GM19455 (cell line): Measurements from ENCODE around the gene SKAP1.
"Not testable (repeated sequence)": the region's sequence is repeated elsewhere in the genome, so short reads cannot be mapped to it uniquely, and the experiment has no call there.

Experiments used
- ATAC-seq: cut with Tn5 transposase; IDR thresholded peaks from one replicate; pipeline ENCODE4 v1.9.1; 2021; ENCODE audit not compliant: unreplicated experiment

The SKAP1 gene

GRCh38 chr17:48373883-48374282 lies 56.1 kb downstream of the SKAP1 start:
- no peak for ATAC-seq

DNA sequence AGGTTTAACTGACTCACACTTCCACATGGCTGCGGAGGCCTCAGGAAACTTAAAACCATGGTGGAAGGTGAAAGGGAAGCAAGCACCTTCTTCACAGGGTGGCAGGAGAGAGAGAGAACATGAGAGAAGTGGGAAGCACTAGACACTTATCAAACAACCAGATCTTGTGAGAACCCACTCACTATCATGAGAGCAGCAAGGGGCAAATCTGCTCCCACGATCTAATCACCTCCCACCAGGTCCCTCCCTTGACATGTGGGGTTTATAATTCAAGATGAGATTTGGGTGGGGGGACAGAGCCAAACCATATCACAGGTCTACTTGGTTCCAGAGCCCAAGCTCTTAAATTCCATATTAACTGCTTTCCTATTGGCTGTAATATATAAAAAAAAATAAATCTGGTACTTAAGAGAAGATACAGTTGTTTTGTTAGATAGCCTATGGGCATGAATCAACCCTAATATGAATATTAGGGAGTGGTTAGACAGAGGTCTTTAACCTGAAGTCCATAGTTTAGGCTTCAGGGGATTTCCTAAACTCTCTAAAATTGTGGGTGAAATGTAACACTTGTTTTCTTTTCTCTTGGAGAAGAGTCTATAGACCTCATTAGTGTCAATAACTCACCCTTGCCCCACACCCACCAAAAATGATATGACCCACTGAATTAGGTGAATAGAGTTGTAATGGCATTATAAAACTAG lies 56.7 kb downstream of the SKAP1 start:
- no peak for ATAC-seq

DNA sequence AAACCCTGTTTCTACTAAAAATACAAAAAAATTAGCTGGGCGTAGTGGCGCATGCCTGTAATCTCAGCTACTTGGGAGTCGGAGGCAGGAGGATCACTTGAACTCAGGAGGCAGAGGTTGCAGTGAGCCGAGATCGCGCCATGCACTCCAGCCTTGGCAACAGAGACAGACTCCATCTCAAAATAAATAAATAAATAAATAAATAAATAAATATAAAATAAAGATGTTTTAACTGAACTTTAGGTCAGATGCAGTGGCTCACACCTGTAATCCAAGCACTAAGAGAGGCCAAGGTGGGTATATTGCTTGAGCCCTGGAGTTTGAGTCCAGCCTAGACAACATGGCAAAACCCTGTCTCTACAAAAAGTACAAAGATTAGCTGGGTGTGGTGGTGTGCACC lies 61.0 kb downstream of the SKAP1 start:
- ATAC-seq = not testable (repeated sequence)

DNA sequence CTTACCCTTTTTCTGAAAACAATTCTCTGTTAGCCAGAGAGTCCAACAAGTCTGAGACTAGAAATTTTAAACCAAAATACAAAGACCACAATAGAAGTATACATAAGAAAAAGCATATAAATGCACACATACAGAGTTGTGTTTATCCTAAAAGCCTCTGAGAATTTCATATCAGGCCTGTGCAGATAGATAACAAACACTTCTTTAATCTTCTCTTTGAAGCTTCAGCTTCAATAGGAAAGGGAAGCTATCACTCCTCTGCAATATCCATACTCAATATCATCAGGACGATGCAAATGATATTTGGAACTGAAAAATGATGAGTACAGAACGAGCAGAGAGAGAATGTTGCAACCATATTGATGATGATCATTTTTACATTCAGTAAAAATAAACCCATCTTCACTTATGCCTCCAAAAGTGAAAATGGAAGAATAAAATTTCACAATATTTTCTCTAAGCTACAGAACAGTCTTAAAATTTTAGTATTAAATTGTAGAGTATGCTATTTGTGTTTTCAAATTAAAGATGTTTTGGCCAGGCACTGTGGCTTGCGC lies 61.6 kb downstream of the SKAP1 start:
- ATAC-seq = no peak

DNA sequence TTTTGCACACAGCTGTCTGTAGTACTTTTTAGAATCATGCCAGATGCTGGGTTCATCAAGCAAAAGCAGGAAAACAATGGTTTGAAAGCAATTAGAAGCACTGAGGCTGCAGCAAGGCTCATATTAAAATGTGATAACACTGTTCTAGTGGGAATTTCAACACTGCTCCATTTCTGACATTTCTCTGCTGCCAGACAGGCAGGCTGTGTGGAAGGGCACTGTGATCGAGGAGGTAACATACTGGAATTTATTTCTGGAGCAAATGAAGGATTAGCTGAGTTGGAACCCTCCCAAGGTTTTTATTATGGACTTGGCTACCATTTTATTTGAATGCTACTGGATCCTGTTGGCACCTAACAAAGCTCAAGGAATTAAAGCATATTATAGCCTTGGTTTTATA lies 66.9 kb downstream of the SKAP1 start:
- ATAC-seq = no peak

GRCh38 chr17:48360861-48361633 lies 69.0 kb downstream of the SKAP1 start:
- not testable (repeated sequence) for ATAC-seq

DNA sequence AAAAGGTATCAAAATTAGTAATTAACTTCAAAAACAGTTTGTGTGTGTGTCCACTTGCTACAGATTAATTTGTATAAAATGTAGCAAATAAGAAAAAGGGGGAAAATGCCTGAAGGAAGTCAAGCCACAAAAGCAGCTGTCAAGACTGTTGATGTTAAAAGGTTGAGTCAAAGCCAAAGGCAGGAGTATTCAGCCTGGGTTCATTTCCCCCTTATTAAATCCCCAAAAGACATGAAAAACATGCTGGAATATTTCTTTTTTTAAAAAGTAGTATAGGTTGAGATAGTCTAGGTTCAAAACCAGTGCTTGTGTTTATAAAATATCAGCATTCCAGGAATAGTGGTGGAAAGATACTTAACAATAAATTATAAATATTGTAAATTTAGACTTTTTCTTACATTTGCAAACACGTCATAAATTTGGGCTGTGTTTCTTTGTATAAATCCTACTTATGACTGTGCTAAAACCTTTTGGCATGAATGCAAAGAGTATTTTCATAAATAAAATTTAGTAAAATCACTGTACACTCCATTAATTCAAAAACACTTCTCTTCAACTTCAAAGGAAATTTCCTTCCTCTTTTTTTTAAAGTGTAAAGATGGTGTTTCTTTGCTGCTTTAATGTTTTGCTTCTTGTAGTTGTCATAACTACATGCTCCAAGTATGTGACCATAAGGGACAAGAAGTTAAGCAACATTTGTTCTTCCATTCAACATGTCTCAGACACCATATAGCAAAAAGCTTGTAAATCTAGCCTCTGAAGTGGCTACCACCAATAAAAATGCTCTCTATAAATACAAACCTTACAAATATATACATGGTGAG lies 72.0 kb downstream of the SKAP1 start:
- ATAC-seq = no peak

DNA sequence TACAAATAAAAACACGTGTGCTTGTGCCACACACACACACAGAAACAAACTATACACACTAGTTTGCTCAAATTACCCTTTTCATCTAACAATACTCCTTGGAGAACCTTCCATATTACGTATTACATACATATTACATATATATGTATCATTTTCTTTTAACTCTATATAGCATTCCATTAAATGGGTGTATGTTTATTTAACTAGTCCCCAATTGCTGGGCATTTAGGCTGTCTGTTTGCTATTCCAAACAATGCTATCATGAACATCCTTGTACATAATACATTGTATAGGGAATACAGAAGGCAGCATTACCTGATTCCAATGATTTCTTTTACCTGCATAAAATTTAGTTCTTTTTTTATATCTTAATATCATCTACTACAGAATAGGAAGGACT lies 73.1 kb downstream of the SKAP1 start:
- ATAC-seq = no peak

DNA sequence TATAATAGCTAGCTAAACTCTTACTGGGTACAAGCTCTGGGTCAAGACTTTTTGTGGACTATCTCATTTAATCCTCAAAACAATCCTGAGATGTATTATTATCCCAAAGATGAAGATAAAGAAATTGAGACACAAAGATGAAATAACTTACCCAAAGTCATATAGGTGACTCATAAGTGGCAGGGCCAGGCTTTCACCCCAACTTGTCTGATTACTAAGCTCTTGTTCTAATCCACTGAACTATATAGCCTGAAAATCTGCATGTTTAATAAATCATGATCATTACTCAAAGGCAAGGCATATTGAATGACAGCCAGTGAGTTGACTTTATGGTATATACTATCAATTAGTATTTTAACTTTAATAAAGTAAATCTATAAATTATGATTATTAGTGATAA lies 77.4 kb downstream of the SKAP1 start:
- ATAC-seq = no peak

GRCh38 chr17:48351911-48352332 lies 78.1 kb downstream of the SKAP1 start:
- ATAC-seq = no peak

- ATAC-seq = no peak
Measured at GRCh38 chr17:48348352-48348751, 81.7 kb downstream of the SKAP1 start.

- ATAC-seq = no peak
Measured at GRCh38 chr17:48347177-48347576, 82.8 kb downstream of the SKAP1 start.

- ATAC-seq = no peak
Measured at GRCh38 chr17:48344251-48344650, 85.8 kb downstream of the SKAP1 start.

- no peak for ATAC-seq
Measured at GRCh38 chr17:48340916-48341315, 89.1 kb downstream of the SKAP1 start.

GRCh38 chr17:48338720-48339119 lies 91.3 kb downstream of the SKAP1 start:
- no peak for ATAC-seq

- not testable (repeated sequence) for ATAC-seq
Measured at GRCh38 chr17:48337903-48338302, 92.1 kb downstream of the SKAP1 start.

DNA sequence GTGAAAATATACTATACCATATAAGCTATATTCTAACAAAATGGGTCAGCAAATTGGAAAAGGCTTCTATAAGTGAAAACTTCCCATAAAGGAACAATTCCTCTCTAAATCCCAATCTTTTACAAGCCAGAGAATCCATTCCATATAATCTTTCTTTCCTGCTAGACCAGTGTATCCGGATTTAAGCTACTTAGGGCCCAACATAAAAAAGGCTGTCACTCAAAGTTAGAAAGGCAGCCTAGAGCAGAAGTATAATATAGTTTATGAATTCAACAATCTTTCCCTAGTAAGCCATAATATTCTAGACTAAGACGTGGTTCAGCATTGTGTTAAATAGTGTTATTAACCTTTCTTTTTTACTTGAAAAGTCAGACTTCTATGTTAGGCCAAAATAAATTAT lies 93.0 kb downstream of the SKAP1 start:
- no peak for ATAC-seq

GRCh38 chr17:48335858-48336500 lies 94.0 kb downstream of the SKAP1 start:
- no peak for ATAC-seq

DNA sequence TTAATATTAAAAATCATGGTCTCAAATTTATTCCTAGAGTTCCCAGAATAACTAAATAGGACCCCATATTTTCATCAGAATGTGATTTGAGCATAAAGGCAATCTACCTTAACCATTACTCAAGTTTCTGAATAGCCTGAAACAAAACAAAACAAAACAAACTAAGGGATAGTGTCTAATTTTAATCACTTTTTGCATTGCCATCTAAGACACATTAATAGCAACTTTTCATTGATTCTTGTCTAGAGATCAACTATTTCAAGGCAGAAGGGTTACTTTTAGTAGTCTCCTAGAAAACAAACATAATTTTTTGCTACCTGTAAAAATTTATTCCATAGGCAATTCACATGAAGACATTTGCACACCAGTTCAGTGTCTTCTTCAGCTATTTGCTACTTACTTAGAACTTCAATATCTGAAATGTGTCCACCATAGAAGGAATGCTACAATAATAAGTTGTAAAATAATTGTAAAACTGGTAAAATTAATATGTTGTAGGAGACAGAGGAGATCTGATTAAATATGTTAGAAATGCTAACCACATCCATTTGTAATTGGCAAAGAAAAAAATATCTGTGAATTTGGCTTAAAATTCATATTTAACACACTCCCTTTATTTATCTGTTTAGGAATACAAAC lies 94.7 kb downstream of the SKAP1 start:
- no peak for ATAC-seq

GRCh38 chr17:48333034-48333530 lies 96.9 kb downstream of the SKAP1 start:
- ATAC-seq = no peak
